Measurements from ENCODE around the gene SPINT2. TPM values are rescaled to one million over a fixed set of nuclear protein-coding genes. Genes with fewer than 3 reads are reported as not detected.

SPINT2 gene
- total RNA-seq, 1 donor from 2014 or later, result 27.7 TPM

- intact Hi-C loops (cut with DNase I), result loop anchor here (5.0 kb wide), 1 partner anchor 1955 kb away; no protein-coding TSS in a partner anchor
- DNase-seq (ENCODE audit: low spot score) (no peak), ATAC-seq (peak; percentile 49)
Measured at GRCh38 chr19:38287604-38288003, 23.2 kb downstream of the SPINT2 start.

DNA sequence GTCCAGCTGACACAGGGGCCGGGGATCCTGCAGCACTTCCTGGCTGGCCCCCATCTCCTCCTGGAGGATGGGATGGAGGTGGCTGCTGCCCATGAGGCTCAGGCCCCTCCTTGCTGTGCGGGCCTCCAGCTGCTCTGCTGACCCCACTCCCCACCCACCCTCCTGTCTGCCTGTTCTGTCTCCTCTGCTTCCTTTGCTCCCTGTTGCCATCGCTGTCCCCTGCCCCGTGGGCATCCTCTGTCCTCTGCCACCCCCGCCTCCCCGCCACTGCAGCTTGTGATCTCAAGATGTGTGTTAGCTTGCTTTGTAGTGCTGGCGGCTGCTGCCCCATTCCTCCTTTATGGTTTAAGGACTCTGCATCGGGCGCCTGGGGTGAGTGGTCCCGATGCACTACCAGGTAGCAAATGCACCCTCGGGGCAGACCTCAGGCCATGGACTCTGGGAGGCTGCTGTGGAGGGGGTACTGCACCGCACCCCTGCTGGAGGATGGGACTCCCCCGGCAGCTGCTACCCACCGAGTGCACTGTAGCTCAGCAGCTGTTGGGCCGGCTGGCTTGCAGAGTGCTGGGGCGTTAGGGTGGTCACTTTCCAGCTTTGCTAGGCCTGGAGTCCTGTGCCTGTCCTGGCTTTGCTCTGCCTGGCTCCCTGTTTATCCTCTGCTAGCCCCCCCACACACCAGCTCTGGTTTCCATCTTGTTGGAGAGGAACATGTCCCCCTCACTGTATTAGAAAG is 23.9 kb downstream of the SPINT2 start:
- intact Hi-C loops (cut with DNase I), result loop anchor here (5.0 kb wide), 1 partner anchor 1954 kb away; no protein-coding TSS in a partner anchor
- DNase-seq (ENCODE audit: low spot score) (no peak), ATAC-seq (no peak)

DNA sequence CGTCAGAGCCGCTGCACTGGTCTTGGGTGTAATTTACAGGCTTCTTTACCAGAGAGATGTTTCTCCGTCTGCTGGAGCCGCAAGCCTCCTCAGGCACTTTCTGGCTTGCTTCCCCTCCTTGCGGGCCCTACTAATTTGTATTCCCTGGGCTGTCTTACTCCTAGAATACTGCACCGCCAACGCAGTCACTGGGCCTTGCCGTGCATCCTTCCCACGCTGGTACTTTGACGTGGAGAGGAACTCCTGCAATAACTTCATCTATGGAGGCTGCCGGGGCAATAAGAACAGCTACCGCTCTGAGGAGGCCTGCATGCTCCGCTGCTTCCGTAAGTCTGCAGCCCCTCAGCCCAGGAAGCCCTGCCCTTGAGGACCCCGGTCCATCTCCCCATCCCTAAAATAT is 25.6 kb downstream of the SPINT2 start:
- ATAC-seq (no peak), DNase-seq (ENCODE audit: low spot score) (no peak)
- intact Hi-C loops (cut with DNase I), result loop anchor here (5.0 kb wide), 1 partner anchor 1952 kb away; no protein-coding TSS in a partner anchor

DNA sequence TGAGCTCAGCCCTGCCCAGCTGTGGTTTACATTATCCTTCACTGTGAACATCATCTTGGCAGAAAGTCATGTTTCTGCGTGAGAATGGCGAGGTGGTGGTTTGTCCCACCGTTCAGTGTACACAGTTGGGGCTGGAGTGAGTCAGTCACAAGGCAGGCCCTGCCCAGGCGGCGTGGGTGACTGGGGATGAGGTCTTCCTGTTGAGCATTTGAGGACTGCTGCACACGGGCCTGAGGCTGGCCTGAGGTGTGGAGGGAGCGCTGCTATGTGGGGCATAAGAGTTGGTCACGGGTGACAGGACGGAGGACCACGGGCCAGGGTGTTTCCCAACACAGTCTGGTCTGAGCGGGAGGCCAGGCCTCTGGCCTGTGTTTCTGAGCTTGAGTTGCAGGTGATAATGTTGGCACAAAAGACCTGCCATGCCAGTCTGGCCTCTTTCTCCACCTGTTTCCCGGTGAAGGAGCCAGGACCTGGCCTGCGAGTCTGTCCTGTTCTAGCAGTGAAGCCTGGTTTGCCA is 26.3 kb downstream of the SPINT2 start:
- no peak for ATAC-seq
- intact Hi-C loops (cut with DNase I), result no loop called here
- no peak for DNase-seq (ENCODE audit: low spot score)

DNA sequence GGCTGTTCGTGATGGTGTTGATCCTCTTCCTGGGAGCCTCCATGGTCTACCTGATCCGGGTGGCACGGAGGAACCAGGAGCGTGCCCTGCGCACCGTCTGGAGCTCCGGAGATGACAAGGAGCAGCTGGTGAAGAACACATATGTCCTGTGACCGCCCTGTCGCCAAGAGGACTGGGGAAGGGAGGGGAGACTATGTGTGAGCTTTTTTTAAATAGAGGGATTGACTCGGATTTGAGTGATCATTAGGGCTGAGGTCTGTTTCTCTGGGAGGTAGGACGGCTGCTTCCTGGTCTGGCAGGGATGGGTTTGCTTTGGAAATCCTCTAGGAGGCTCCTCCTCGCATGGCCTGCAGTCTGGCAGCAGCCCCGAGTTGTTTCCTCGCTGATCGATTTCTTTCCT is 27.5 kb downstream of the SPINT2 start:
- DNase-seq (ENCODE audit: low spot score), result no peak
- intact Hi-C loops (cut with DNase I), result no loop called here
- ATAC-seq, result no peak

GRCh38 chr19:38293281-38293680 is 28.9 kb downstream of the SPINT2 start:
- intact Hi-C loops (cut with DNase I), result no loop called here
- no peak for DNase-seq (ENCODE audit: low spot score)
- no peak for ATAC-seq

DNA sequence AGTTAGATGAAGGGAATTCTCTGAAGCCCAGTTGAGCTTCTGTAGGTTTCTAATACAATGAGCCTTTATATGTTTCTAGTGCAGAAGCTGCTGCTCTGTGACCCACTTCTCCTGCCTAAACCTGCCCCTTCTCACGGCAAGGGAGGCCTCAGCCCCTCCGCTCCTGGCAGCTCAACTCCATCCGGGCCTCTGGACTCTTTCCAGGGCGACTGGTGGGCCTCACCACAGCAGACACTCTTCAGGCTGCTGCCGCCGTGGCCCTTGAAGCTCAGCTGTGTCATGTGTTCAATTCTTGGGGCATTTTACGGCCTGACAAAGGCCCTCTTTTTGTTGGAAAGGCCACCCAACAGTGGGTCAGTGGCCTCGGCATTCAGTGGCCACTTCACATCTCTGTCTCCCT is 29.7 kb downstream of the SPINT2 start:
- ATAC-seq (peak; percentile 41), DNase-seq (ENCODE audit: low spot score) (no peak)
- intact Hi-C loops (cut with DNase I), result no loop called here

DNA sequence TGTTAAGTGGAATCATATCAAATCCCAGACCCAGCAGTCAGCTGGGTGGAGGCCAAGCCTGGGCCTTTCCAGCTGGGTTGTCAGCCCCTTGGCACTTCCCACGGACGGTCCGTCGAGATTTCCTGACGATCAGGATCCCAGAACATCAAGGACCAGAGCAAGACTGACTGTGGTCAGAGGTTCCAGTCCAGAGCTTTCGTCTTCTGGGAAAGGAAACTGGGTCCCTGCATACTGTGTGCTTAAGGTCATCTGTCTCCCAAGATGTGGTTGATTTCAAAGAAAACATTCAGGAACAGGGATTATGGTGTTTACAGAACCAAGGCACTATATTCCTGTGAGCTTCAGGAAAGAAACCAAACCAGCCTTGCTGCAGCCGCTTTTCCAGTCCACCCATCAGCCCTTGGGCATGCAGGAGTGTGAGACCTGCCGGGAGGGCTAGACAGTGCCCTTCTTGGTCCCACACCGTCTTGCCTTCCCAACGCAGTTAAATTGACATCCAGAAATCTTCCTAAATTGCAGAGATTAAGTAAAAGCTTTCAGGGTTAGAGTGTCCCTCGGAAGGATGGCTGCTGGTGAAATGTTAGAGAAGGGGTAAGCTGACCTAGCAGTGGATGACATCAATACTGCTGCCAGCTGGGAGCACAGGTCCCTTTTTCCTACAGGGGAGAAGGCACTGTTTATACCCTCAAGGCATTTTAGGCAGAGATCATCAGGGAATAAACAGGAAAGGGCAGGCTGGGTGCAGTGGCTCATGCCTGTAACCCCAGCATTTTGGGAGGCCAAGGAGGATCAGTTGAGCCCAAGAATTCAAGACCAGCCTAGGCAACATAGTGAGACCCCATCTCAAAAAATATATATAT is 34.7 kb downstream of the SPINT2 start:
- no peak for DNase-seq (ENCODE audit: low spot score)
- no peak for ATAC-seq
- intact Hi-C loops (cut with DNase I), result no loop called here

DNA sequence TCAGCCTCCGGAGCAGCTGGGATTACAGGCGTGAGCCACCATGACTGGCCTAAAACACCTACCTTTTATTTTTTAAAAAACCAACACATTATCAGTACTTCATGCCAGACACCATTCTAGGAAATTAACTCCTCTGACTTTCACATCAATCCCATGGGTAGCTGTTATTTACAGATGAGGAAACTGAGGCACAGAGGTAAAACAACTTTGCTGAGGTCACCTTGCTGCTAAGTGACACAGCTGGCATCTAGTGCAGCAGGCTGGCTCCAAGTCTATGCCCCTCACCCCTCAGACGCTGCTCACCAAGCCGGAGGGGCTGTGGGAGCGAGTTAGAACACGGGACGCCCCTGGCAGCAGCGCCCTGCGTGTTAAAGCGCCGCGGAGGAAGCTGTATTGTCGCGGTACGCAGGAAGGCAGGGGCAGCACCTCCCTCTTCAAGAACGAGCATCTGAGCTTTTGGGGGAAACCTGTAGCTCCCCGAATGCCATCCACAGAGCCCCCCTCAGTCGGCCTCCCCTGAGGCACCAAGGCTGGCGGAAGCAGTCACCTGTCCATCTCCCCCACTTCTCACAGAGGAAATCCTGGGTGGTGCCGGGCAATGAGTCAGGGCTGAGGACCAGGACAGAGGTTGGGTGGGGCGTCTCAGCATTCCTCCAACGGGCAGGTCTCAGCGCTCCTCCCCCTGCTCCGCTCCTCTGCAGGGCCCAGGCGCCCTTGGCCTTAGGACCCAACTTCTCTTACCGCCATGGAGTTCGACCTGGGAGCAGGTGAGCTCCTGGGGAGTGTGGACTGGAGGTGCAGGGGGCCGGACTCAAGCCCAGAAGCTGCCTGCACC is 39.4 kb downstream of the SPINT2 start, which contains the start of gene C19orf33:
C19orf33 (plus strand) TSS at position 735 of the 835 bp plus-strand sequence; CDS start at position 746, 11 bp downstream.
- ATAC-seq, result peak; percentile 81
- DNase-seq (ENCODE audit: low spot score), result no peak
- intact Hi-C loops (cut with DNase I), result no loop called here

DNA sequence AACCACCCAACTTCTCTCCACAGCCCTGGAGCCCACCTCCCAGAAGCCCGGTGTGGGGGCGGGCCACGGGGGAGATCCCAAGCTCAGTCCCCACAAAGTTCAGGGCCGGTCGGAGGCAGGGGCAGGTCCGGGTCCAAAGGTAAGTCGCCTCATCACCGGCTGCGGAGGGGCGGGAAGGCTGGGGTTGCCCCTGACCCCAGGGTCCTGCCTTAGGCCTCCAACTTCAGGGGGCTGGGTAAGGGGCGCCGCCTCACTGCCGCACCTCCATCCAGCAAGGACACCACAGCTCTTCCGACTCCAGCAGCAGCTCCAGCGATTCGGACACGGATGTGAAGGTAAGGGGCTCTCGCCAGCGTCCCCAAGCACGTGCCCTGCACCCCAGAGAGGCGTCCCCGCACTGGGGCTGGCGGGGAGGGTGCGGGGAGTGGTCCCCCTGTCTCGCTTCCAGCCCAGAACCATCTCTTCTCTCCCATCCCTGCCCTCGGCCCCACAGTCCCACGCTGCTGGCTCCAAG is 40.0 kb downstream of the SPINT2 start:
- intact Hi-C loops (cut with DNase I), result no loop called here
- ATAC-seq (peak; percentile 9), DNase-seq (ENCODE audit: low spot score) (no peak)

DNA sequence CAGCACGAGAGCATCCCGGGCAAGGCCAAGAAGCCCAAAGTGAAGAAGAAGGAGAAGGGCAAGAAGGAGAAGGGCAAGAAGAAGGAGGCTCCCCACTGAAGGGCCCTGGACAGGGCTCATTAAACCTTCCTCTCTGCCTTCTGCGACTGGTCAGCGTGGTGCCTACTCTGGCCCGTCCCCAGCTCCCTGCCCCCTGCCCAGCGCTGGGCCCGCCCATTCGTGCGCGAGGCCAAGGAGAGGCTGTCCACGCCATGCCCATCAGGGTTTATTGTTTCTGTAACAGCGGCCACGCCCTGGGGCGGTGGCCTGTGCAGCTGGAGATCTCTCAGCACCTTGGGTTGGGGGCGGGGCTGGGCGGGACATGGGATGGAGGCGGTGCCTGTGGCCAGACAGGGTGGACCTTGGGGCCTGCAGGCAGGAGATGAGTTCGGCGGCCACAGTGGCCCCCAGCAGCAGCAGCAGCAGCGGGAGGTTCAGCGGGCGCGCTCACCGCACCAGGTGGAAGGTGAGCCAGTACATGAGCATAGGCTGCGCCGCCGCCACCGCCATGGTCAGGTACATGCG is 40.6 kb downstream of the SPINT2 start:
- DNase-seq (ENCODE audit: low spot score), result no peak
- intact Hi-C loops (cut with DNase I), result no loop called here
- peak; percentile 89 for ATAC-seq

- ATAC-seq, result no peak
- intact Hi-C loops (cut with DNase I), result no loop called here
- no peak for DNase-seq (ENCODE audit: low spot score)
Measured at GRCh38 chr19:38306236-38306635, 41.9 kb downstream of the SPINT2 start.

GRCh38 chr19:38307076-38307475 is 42.7 kb downstream of the SPINT2 start:
- intact Hi-C loops (cut with DNase I), result no loop called here
- ATAC-seq (no peak), DNase-seq (ENCODE audit: low spot score) (no peak)

- ATAC-seq (no peak), DNase-seq (ENCODE audit: low spot score) (no peak)
- intact Hi-C loops (cut with DNase I), result no loop called here
Measured at GRCh38 chr19:38307597-38307996, 43.2 kb downstream of the SPINT2 start.

- DNase-seq (ENCODE audit: low spot score) (no peak), ATAC-seq (no peak)
- intact Hi-C loops (cut with DNase I), result no loop called here
Measured at GRCh38 chr19:38308006-38308766, 43.8 kb downstream of the SPINT2 start.

DNA sequence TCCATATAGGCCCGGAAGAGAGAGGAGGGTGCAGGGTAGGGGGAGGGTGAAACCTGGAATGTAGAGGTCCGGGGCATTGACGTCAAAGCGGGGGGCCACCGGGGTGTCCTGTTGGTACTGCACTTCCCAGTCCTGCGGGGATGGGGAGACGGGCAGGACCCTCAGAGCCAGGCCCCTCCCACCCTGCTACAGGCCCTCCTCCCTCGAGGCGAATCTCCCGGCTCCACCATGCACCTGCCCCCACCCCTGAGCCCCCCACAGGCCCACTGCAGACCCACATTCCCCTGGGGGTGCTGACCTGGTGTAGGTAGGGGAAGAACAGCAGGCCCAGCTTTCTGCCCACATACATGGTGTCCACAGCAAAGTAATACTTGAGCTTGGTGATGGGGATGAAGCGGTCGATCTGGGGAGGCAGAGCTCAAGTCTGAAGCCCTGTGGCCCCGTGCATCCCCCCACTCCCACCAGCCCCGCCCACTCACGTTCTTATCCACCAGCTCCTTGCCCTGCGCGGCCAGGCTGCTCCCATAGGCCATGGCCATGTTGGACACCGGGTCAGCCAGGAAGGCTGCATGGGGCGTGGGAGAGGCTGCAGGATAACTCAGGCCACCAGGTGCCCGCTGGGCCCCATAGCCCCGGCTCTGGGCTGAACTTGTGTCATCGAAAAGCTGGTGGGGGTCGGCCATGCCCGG is 44.7 kb downstream of the SPINT2 start:
- DNase-seq (ENCODE audit: low spot score) (no peak), ATAC-seq (no peak)
- intact Hi-C loops (cut with DNase I), result no loop called here

- ATAC-seq (no peak), DNase-seq (ENCODE audit: low spot score) (no peak)
- intact Hi-C loops (cut with DNase I), result no loop called here
Measured at GRCh38 chr19:38309615-38310278, 45.4 kb downstream of the SPINT2 start.

Measured in sciatic nerve (tissue), 2 donors.